Lung (tissue), 12 donors: ENCODE results near the gene NHERF2. TPM values are rescaled to one million over a fixed set of nuclear protein-coding genes. Genes with fewer than 3 reads are reported as not detected.

Experiments
- ATAC-seq: fragments of 200-7000 bp; cut with Tn5 transposase; one replicate; pipeline ENCODE4 v1.9.1; 2020; ENCODE audit warnings: moderate number of reproducible peaks; ENCODE audit not compliant: insufficient read depth, low FRiP score
- DNase-seq, 3 donors: peaks; one replicate each; pipeline ENCODE4 v3.0.0-alpha.2; 2013 to 2017
- H3K27ac ChIP-seq, 2 donors: one replicate each; pipeline ENCODE4 v1.5.1; 2013; ENCODE audit warnings: mild to moderate bottlenecking in 2 of 2, moderate library complexity in 2 of 2, control low read depth in 1 of 2, inconsistent platforms in 1 of 2, low read depth in 1 of 2, low read length in 1 of 2
- H3K27me3 ChIP-seq, 3 donors: one replicate each; pipeline ENCODE4 v1.5.1; 2013; ENCODE audit warnings: low read length in 2 of 3; ENCODE audit not compliant: control insufficient read depth in 3 of 3, insufficient read depth in 3 of 3
- H3K36me3 ChIP-seq, 4 donors: one replicate each; pipeline ENCODE4 v1.5.1; 2013; ENCODE audit warnings: low read length in 4 of 4, mild to moderate bottlenecking in 1 of 4, moderate library complexity in 1 of 4; ENCODE audit not compliant: control insufficient read depth in 4 of 4, insufficient read depth in 4 of 4
- H3K4me1 ChIP-seq, 5 donors: one replicate each; pipeline ENCODE4 v1.5.1; 2013; ENCODE audit warnings: low read length in 5 of 5, mild to moderate bottlenecking in 2 of 5, moderate library complexity in 1 of 5; ENCODE audit not compliant: control insufficient read depth in 5 of 5, insufficient read depth in 5 of 5
- H3K4me3 ChIP-seq: one replicate; pipeline ENCODE4 v1.5.1; 2013; ENCODE audit warnings: mild to moderate bottlenecking, control low read depth, moderate library complexity
- H3K9ac ChIP-seq, 2 donors: one replicate each; pipeline ENCODE4 v1.5.1; 2013; ENCODE audit warnings: low read length in 2 of 2, control low read depth in 1 of 2; ENCODE audit not compliant: insufficient read depth in 1 of 2
- H3K9me3 ChIP-seq, 4 donors: one replicate each; pipeline ENCODE4 v1.5.1; 2013; ENCODE audit warnings: low read length in 3 of 4, mild to moderate bottlenecking in 1 of 4, moderate library complexity in 1 of 4; ENCODE audit not compliant: control insufficient read depth in 4 of 4, insufficient read depth in 3 of 4
- WGBS, 2 donors: extraction: QIAGEN DNeasy Blood & Tissue Kit; methylation state at CpG; one replicate each; pipeline ENCODE4 v1.1.7; 2013; 5-methylcytosine and 5-hydroxymethylcytosine counted together
- polyA plus RNA-seq, 2 donors: library from polyadenylated mRNA; stranded (reverse); fragments of 200-250 nt; gene quantifications; one replicate each; pipeline ENCODE4 v1.2.1, GENCODE V29; 2013
- total RNA-seq, 2 donors: library from RNA; depleted of rRNA in 1 of 2; stranded (reverse); fragments of >200 nt in 1 of 2; gene quantifications; one replicate each; pipeline ENCODE4 v1.2.1, GENCODE V29; 2014 to 2021
- TF ChIP-seq, protein P1 (sequence below): IDR thresholded peaks from 2 replicates; pipeline ENCODE4 v1.5.1; 2012; ENCODE audit warnings: mild to moderate bottlenecking; ENCODE audit errors: control extremely low read depth, extremely low read depth
- donor health status: control.
- donor health status: control.
- donor health status: Bipolar disorder and iron deficiency.
- donor health status: healthy.
- donor health status: DM: yes; HTN: yes; CAD: no.

NHERF2 gene
- total and polyA plus RNA-seq, 4 donors = 142 to 468 (median 245) TPM

DNA sequence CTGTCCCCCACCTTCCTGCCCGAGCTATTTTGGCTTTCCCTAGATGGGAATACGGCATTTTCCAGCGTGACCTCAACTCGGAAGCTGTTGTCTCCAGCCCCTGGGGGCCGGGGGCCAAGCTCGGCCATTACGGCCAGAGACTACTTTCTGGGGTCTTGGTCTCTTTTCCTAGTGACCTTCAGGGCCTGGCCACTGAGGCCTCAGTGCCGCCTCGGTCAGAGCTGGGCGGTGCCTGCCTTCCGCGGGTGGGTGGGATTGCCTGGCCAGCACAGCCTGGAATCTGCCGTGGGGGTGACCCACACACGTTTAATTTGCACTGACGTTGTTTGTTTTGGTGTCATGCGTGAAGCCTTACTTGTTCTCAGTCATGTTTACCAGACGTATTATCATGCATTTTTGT, 50.3 kb downstream of the NHERF2 start:
- H3K9me3 ChIP-seq = no peaks in the 10 kb centered on the region
- DNase-seq = no peak

DNA sequence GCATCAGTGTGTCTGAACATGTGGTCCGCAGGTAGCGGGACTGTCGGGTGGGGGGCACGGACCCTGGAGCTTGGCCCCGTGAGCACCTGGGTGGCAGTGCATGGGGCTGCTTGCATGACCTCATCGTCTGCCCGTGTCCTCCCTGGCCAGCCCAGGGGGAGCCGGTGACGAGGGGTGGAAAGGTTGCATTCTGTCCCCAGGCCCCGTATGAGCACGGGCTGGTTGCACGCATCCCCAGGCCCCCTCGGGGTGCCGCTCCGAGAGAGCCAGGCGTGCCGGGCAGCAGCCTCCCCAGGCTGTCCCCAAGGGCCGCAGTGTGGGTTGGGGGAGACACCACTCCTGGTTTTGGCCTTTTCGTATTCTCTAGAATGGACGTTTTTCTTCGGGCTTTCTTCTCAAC, 51.0 kb downstream of the NHERF2 start:
- no peak for DNase-seq
- TF ChIP-seq, protein P1, sequence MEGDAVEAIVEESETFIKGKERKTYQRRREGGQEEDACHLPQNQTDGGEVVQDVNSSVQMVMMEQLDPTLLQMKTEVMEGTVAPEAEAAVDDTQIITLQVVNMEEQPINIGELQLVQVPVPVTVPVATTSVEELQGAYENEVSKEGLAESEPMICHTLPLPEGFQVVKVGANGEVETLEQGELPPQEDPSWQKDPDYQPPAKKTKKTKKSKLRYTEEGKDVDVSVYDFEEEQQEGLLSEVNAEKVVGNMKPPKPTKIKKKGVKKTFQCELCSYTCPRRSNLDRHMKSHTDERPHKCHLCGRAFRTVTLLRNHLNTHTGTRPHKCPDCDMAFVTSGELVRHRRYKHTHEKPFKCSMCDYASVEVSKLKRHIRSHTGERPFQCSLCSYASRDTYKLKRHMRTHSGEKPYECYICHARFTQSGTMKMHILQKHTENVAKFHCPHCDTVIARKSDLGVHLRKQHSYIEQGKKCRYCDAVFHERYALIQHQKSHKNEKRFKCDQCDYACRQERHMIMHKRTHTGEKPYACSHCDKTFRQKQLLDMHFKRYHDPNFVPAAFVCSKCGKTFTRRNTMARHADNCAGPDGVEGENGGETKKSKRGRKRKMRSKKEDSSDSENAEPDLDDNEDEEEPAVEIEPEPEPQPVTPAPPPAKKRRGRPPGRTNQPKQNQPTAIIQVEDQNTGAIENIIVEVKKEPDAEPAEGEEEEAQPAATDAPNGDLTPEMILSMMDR = no peak
- no peak for ATAC-seq
- H3K36me3 ChIP-seq = peaks cover 0 to 84% (median 16%) of the 10 kb centered on the region in 4 donors
- H3K9ac ChIP-seq = no peak overlapping the region
- 96 to 98% methylated on average over 21 of the region's 21 CpGs for WGBS, 2 donors
- no peak overlapping the region for H3K27ac ChIP-seq
- H3K4me3 ChIP-seq = no peak overlapping the region
- no peaks in the 10 kb centered on the region for H3K27me3 ChIP-seq
- peaks cover 0 to 21% (median 9%) of the 10 kb centered on the region in 5 donors for H3K4me1 ChIP-seq
- H3K9me3 ChIP-seq = no peaks in the 10 kb centered on the region

More for the DNA sequence above, 50.3 kb downstream of the NHERF2 start:
- H3K27ac ChIP-seq = no peak overlapping the region
- H3K4me1 ChIP-seq = peaks cover 0 to 14% (median 6%) of the 10 kb centered on the region in 5 donors
- TF ChIP-seq, protein P1 = no peak
- ATAC-seq = no peak
- 94 to 96% methylated on average over 17 of the region's 17 CpGs for WGBS, 2 donors
- no peak overlapping the region for H3K9ac ChIP-seq
- H3K36me3 ChIP-seq = peaks cover 0 to 85% (median 17%) of the 10 kb centered on the region in 4 donors
- H3K27me3 ChIP-seq = no peaks in the 10 kb centered on the region
- no peak overlapping the region for H3K4me3 ChIP-seq

- H3K36me3 ChIP-seq = peaks cover 0 to 83% (median 15%) of the 10 kb centered on the region in 4 donors
- ATAC-seq (no peak), DNase-seq (no peak)
- no peak overlapping the region for H3K27ac ChIP-seq
- no peaks in the 10 kb centered on the region for H3K27me3 ChIP-seq
- TF ChIP-seq, protein P1 = no peak
- H3K4me1 ChIP-seq = peaks cover 0 to 25% (median 9%) of the 10 kb centered on the region in 5 donors
- 99 to 100% methylated on average over 7 of the region's 7 CpGs for WGBS, 2 donors
- no peak overlapping the region for H3K4me3 ChIP-seq
- H3K9ac ChIP-seq = no peak overlapping the region
- H3K9me3 ChIP-seq = no peaks in the 10 kb centered on the region
Measured at GRCh38 chr16:2078096-2078495, 51.4 kb downstream of the NHERF2 start.

- Histone ChIP-seq H3K27me3 (no peaks in the 10 kb centered on the region), H3K36me3 (peaks cover 0 to 81% (median 18%) of the 10 kb centered on the region in 4 donors), H3K9ac (no peak overlapping the region), H3K27ac (no peak overlapping the region), H3K4me1 (peaks cover 0 to 31% (median 13%) of the 10 kb centered on the region in 5 donors), H3K9me3 (no peaks in the 10 kb centered on the region), H3K4me3 (no peak overlapping the region)
- DNase-seq (no peak), ATAC-seq (no peak)
- 96% methylated on average over 23 of the region's 23 CpGs for WGBS, 2 donors
- TF ChIP-seq, protein P1 = no peak
Measured at GRCh38 chr16:2078691-2079090, 52.0 kb downstream of the NHERF2 start.
